KMS-11 (cell line): ENCODE data around the gene ADGRB3.

ENCODE experiments used
- H2AFZ ChIP-seq: fragments of 200-600 bp; sonication (generic); 2 replicates; pipeline ENCODE4 v1.6.1; 2016; ENCODE audit warnings: antibody characterized with exemption, mixed run types, low read depth
- H3K27ac ChIP-seq: fragments of 200-600 bp; sonication (generic); 2 replicates; pipeline ENCODE4 v1.6.1; 2016; ENCODE audit warnings: mild to moderate bottlenecking, mixed run types
- H3K27me3 ChIP-seq: fragments of 200-600 bp; sonication (generic); 2 replicates; pipeline ENCODE4 v1.6.1; 2017; ENCODE audit warnings: mild to moderate bottlenecking, low read depth, mixed run types, moderate library complexity; ENCODE audit not compliant: insufficient read depth
- H3K36me3 ChIP-seq: fragments of 200-600 bp; sonication (generic); 2 replicates; pipeline ENCODE4 v1.6.1; 2017; ENCODE audit warnings: mild to moderate bottlenecking, mixed run types; ENCODE audit not compliant: insufficient read depth
- H3K4me1 ChIP-seq: fragments of 200-600 bp; sonication (generic); 2 replicates; pipeline ENCODE4 v1.6.1; 2016; ENCODE audit warnings: mild to moderate bottlenecking, low read depth, mixed run types; ENCODE audit not compliant: poor library complexity, severe bottlenecking
- H3K4me2 ChIP-seq: fragments of 200-600 bp; sonication (generic); 2 replicates; pipeline ENCODE4 v1.7.0; 2016; ENCODE audit warnings: mild to moderate bottlenecking, mixed run types
- H3K4me3 ChIP-seq: fragments of 200-600 bp; sonication (generic); IDR thresholded peaks from 2 replicates; pipeline ENCODE4 v1.6.1; 2017; ENCODE audit warnings: low read depth, low read length, mixed read lengths; ENCODE audit not compliant: insufficient read depth
- H3K79me2 ChIP-seq: fragments of 200-600 bp; sonication (generic); 2 replicates; pipeline ENCODE4 v1.6.1; 2016; ENCODE audit warnings: low read depth, mixed run types; ENCODE audit not compliant: insufficient read depth
- H3K9ac ChIP-seq: fragments of 200-600 bp; sonication (generic); 2 replicates; pipeline ENCODE4 v1.6.1; 2016; ENCODE audit warnings: mild to moderate bottlenecking, mixed run types
- H4K20me1 ChIP-seq: fragments of 200-600 bp; sonication (generic); 2 replicates; pipeline ENCODE4 v1.6.1; 2016; ENCODE audit warnings: mild to moderate bottlenecking, mixed run types; ENCODE audit not compliant: insufficient read depth
- TF ChIP-seq, protein P1 (sequence below): fragments of 200-600 bp; sonication (generic); conservative IDR thresholded peaks from 2 replicates; pipeline ENCODE4 v1.6.1; 2017; ENCODE audit warnings: low read depth, mild to moderate bottlenecking, antibody characterized with exemption, low read length, moderate library complexity, mixed read lengths

Gene ADGRB3

DNA sequence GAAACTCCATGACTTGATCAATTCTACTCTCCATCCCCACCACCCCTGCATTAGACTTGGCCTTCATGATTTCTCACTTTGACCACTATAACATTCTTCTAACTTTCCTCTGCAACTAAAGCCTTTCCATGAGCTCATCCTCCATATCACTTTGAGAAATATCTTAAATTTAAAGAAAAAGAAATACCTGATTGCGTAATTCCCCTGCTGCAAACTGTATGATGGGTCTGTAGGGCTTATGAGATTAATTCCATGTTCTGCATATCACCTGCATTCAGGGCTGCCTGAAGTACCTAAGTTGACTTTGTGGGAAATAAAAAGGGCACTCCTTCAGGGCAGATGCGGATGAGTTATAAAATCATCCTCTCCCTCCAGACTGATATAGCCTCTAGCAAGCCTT is 611.9 kb downstream of the ADGRB3 start:
- H4K20me1 ChIP-seq = no peaks in the 10 kb centered on the region
- no peak overlapping the region for H2AFZ ChIP-seq
- TF ChIP-seq, protein P1, sequence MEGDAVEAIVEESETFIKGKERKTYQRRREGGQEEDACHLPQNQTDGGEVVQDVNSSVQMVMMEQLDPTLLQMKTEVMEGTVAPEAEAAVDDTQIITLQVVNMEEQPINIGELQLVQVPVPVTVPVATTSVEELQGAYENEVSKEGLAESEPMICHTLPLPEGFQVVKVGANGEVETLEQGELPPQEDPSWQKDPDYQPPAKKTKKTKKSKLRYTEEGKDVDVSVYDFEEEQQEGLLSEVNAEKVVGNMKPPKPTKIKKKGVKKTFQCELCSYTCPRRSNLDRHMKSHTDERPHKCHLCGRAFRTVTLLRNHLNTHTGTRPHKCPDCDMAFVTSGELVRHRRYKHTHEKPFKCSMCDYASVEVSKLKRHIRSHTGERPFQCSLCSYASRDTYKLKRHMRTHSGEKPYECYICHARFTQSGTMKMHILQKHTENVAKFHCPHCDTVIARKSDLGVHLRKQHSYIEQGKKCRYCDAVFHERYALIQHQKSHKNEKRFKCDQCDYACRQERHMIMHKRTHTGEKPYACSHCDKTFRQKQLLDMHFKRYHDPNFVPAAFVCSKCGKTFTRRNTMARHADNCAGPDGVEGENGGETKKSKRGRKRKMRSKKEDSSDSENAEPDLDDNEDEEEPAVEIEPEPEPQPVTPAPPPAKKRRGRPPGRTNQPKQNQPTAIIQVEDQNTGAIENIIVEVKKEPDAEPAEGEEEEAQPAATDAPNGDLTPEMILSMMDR = no peak
- no peaks in the 10 kb centered on the region for H3K4me1 ChIP-seq
- no peak overlapping the region for H3K9ac ChIP-seq
- H3K4me2 ChIP-seq = no peak overlapping the region
- H3K36me3 ChIP-seq = no peaks in the 10 kb centered on the region
- no peak overlapping the region for H3K4me3 ChIP-seq
- H3K27ac ChIP-seq = no peak overlapping the region
- no peaks in the 10 kb centered on the region for H3K27me3 ChIP-seq
- no peaks in the 10 kb centered on the region for H3K79me2 ChIP-seq

DNA sequence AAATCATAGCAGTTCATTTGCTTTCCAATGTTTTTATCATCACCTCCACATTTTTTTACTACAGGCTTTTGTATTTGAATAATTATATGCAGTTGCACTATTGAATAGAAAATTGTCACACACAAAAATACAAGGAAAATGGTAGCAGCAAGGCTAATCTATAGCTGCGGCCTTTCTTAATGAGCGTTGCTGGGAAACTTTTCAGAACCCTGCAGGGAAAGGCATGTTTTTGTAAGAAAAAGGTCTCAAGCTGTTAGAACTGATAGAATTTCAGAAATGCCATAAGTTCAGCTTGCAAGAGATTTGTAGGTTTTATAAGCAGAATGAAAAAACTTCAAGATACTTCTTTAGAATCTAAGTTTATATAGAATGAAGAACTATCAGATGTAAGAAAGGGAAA is 625.9 kb downstream of the ADGRB3 start:
- Histone ChIP-seq H3K27ac (no peak overlapping the region), H3K27me3 (no peaks in the 10 kb centered on the region), H3K4me1 (no peaks in the 10 kb centered on the region), H2AFZ (no peak overlapping the region), H3K79me2 (no peaks in the 10 kb centered on the region), H4K20me1 (no peaks in the 10 kb centered on the region), H3K9ac (no peak overlapping the region), H3K4me3 (no peak overlapping the region), H3K4me2 (no peak overlapping the region), H3K36me3 (no peaks in the 10 kb centered on the region)
- TF ChIP-seq, protein P1 = no peak

DNA sequence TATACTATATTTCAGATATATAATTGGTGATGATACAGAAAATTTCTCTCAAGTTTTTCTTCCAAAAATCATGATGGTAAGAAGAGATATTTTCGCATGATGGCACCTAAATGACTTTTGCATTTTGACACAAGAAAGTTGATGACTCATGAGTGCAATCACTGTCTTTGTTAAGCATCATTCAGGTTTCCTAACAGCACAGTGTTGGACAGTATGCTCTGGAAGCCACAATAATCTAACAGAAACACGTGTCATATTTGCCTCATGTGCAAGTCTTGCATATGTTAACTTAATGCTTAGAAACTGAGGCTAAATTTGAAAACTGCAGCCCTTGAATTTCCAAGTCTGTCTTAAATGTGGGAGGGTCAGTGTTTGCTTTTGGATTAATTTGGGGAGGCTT is 628.2 kb downstream of the ADGRB3 start:
- TF ChIP-seq, protein P1 = no peak
- H2AFZ ChIP-seq = no peak overlapping the region
- H3K4me1 ChIP-seq = no peaks in the 10 kb centered on the region
- no peaks in the 10 kb centered on the region for H3K36me3 ChIP-seq
- H3K79me2 ChIP-seq = no peaks in the 10 kb centered on the region
- H3K27ac ChIP-seq = no peak overlapping the region
- H3K9ac ChIP-seq = no peak overlapping the region
- H3K4me2 ChIP-seq = no peak overlapping the region
- no peaks in the 10 kb centered on the region for H4K20me1 ChIP-seq
- H3K27me3 ChIP-seq = no peaks in the 10 kb centered on the region
- no peak overlapping the region for H3K4me3 ChIP-seq

DNA sequence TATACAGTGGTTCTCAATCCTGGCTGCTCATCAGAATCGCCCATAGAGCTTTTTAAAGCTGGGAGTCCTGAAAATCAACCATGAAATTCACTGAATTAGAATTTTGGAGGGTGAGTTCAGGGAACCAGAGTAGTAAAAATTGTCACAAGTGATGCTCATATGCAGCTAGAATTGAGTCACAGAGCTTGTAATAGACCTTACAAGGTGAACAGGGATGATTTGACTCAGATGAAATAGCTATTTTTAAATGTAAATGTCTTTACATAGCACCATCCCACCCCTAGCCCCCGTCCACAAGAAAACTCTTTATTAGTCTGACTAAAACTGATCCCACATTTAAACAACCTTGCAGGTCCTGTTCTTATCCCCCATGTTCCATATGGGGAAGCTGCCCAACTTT is 630.0 kb downstream of the ADGRB3 start:
- H3K27ac ChIP-seq = no peak overlapping the region
- TF ChIP-seq, protein P1 = no peak
- no peaks in the 10 kb centered on the region for H3K27me3 ChIP-seq
- no peaks in the 10 kb centered on the region for H3K79me2 ChIP-seq
- H3K4me2 ChIP-seq = no peak overlapping the region
- no peaks in the 10 kb centered on the region for H4K20me1 ChIP-seq
- no peaks in the 10 kb centered on the region for H3K4me1 ChIP-seq
- no peak overlapping the region for H2AFZ ChIP-seq
- no peak overlapping the region for H3K9ac ChIP-seq
- no peak overlapping the region for H3K4me3 ChIP-seq
- no peaks in the 10 kb centered on the region for H3K36me3 ChIP-seq
